Smooth muscle cell (in vitro differentiated cells): ENCODE results near the gene CEP85L. TPM values are rescaled to one million over a fixed set of nuclear protein-coding genes. Genes with fewer than 3 reads are reported as not detected.

Experiments
- DNase-seq: peaks from one replicate; lab custom pipeline; 2025; ENCODE audit not compliant: unreplicated experiment; lab: John Stamatoyannopoulos, UW
- H2AFZ ChIP-seq: fragments of 200-600 bp; sonication (generic); 2 replicates; pipeline ENCODE4 v1.6.0; 2016; ENCODE audit warnings: antibody characterized with exemption, low read depth, mild to moderate bottlenecking
- H3F3A ChIP-seq: fragments of 200-600 bp; sonication (generic); 2 replicates; pipeline ENCODE4 v1.6.0; 2017; ENCODE audit warnings: antibody characterized with exemption, low read depth
- H3K27ac ChIP-seq: fragments of 200-600 bp; sonication (generic); 2 replicates; pipeline ENCODE4 v1.5.1; 2016; ENCODE audit warnings: low read depth, mild to moderate bottlenecking
- H3K27me3 ChIP-seq: fragments of 200-600 bp; sonication (generic); 2 replicates; pipeline ENCODE4 v1.6.1; 2016; ENCODE audit warnings: low read depth, mild to moderate bottlenecking
- H3K36me3 ChIP-seq: fragments of 200-600 bp; sonication (generic); 2 replicates; pipeline ENCODE4 v1.5.1; 2016; ENCODE audit warnings: low read depth
- H3K4me1 ChIP-seq: fragments of 200-600 bp; sonication (generic); 2 replicates; pipeline ENCODE4 v1.5.1; 2016; ENCODE audit warnings: low read depth
- H3K4me2 ChIP-seq: fragments of 200-600 bp; sonication (generic); 2 replicates; pipeline ENCODE4 v1.6.0; 2016; ENCODE audit warnings: mild to moderate bottlenecking
- H3K4me3 ChIP-seq: fragments of 200-600 bp; sonication (generic); 2 replicates; pipeline ENCODE4 v1.5.1; 2016; ENCODE audit warnings: mild to moderate bottlenecking
- H3K79me2 ChIP-seq: fragments of 200-600 bp; sonication (generic); 2 replicates; pipeline ENCODE4 v1.6.0; 2016; ENCODE audit warnings: low read depth, mild to moderate bottlenecking
- H3K9ac ChIP-seq: fragments of 200-600 bp; sonication (generic); 2 replicates; pipeline ENCODE4 v1.6.0; 2016; ENCODE audit warnings: low read depth
- H3K9me3 ChIP-seq: fragments of 200-600 bp; sonication (generic); replicated peaks from 2 replicates; pipeline ENCODE4 v1.5.1; 2016; ENCODE audit warnings: low read depth
- H4K20me1 ChIP-seq: fragments of 200-600 bp; sonication (generic); 2 replicates; pipeline ENCODE4 v1.6.0; 2016; ENCODE audit warnings: low read depth
- polyA plus RNA-seq: library from polyadenylated mRNA; unstranded; fragments of >200 nt; fragmentation: Nextera tagmentation; extraction: Ambion mirVana; gene quantifications from 2 replicates; pipeline ENCODE4 v1.2.1, GENCODE V29; 2016
- total RNA-seq: library from RNA; depleted of rRNA; stranded (reverse); fragments of >200 nt; gene quantifications from 2 replicates; pipeline ENCODE4 v1.2.3, GENCODE V29; 2014
- TF ChIP-seq, protein P1 (sequence below): fragments of 200-600 bp; sonication (generic); IDR thresholded peaks from 2 replicates; pipeline ENCODE4 v1.5.1; 2017; ENCODE audit warnings: borderline replicate concordance, mild to moderate bottlenecking, antibody characterized with exemption; ENCODE audit not compliant: insufficient read depth, poor library complexity, severe bottlenecking

The CEP85L gene
- total and polyA plus RNA-seq, 2 experiments from 2014 or later, result 36.5 to 65.6 TPM

DNA sequence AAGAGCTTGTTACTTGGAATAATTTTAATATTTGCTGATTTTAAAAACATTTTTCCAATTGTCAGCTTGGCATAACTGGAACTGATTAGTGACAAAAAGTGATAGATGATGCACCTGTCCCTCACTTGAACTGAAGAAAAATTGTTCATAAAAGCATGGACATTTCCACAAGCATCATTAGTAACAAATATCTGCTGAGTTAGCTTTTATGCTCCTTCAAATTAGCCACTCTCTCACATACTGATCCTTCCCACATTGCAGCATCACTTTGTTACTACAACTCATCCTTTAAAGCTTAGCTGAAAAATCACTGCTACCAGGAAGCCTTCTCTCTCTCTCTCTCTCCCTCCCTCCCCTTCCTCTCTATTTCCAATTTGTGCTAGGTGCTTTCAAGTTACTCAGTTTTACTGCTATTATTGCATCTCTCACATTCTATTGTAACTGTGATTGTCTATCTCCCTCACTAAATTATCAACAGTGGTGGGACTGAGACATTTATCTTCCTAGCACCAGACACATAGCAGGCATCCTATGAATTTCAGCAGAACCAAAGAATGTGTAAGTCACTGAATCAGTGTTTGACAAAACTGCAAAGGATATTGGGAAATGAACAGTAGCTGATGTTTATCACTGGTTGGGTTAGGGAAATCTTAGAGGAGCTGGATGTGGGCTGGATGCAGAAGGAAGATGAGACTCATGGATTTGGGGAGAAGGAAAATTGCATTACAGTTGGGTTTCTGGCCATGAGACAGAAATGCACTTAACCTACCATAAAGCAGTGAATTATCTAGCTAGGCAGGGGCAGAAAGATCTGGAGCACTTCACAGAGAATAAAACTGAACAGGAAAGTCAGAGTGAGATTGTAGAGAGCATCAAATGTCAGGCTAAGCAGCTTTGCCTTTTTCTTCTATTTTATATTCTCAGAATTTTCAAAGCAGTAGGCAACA, 231.7 kb downstream of the CEP85L start:
- H3K4me2 ChIP-seq, result no peak overlapping the region
- no peaks in the 10 kb centered on the region for H3K27me3 ChIP-seq
- H3K79me2 ChIP-seq, result no peaks in the 10 kb centered on the region
- H3K9me3 ChIP-seq, result no peaks in the 10 kb centered on the region
- H3F3A ChIP-seq, result no peaks in the 10 kb centered on the region
- H3K27ac ChIP-seq, result no peak overlapping the region
- TF ChIP-seq, protein P1, sequence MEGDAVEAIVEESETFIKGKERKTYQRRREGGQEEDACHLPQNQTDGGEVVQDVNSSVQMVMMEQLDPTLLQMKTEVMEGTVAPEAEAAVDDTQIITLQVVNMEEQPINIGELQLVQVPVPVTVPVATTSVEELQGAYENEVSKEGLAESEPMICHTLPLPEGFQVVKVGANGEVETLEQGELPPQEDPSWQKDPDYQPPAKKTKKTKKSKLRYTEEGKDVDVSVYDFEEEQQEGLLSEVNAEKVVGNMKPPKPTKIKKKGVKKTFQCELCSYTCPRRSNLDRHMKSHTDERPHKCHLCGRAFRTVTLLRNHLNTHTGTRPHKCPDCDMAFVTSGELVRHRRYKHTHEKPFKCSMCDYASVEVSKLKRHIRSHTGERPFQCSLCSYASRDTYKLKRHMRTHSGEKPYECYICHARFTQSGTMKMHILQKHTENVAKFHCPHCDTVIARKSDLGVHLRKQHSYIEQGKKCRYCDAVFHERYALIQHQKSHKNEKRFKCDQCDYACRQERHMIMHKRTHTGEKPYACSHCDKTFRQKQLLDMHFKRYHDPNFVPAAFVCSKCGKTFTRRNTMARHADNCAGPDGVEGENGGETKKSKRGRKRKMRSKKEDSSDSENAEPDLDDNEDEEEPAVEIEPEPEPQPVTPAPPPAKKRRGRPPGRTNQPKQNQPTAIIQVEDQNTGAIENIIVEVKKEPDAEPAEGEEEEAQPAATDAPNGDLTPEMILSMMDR, result no peak
- no peak overlapping the region for H3K4me3 ChIP-seq
- H3K9ac ChIP-seq, result no peak overlapping the region
- no peak overlapping the region for H2AFZ ChIP-seq
- H3K4me1 ChIP-seq, result no peaks in the 10 kb centered on the region
- H3K36me3 ChIP-seq, result no peaks in the 10 kb centered on the region
- DNase-seq, result no peak
- H4K20me1 ChIP-seq, result no peaks in the 10 kb centered on the region

Other genes with a start within 250 kb of the CEP85L start
- 2.9 and 5.4 TPM in 2 replicates for gene PLN, start 103.3 kb downstream of the CEP85L start, total RNA-seq
- 0.75 and 5.8 TPM in 2 replicates for gene PLN, start 103.3 kb downstream of the CEP85L start, polyA plus RNA-seq
- 33.4 and 35.2 TPM in 2 replicates for gene ASF1A, start 242.6 kb upstream of the CEP85L start, total RNA-seq
- 34.6 and 38.8 TPM in 2 replicates for gene ASF1A, start 242.6 kb upstream of the CEP85L start, polyA plus RNA-seq